Thyroid gland (tissue), 4 donors: ENCODE measurements around the gene ACACA.

Experiments
- POLR2A ChIP-seq, 2 donors: fragments of 450-650 bp; IDR thresholded peaks; one replicate each; pipeline ENCODE4 v1.6.1; 2017; ENCODE audit warnings: antibody characterized with exemption in 2 of 2, mild to moderate bottlenecking in 2 of 2, moderate library complexity in 1 of 2
- TF ChIP-seq, protein P1 (sequence below), 6 experiments: fragments of 200-600 bp in 3 of 6; fragments of 450-650 bp in 3 of 6; sonication (generic) in 3 of 6; IDR thresholded peaks; one replicate each; pipeline ENCODE4 v1.5.1; 2016 to 2019; ENCODE audit warnings: antibody characterized with exemption in 6 of 6, mild to moderate bottlenecking in 2 of 6, inconsistent platforms in 1 of 6, moderate library complexity in 1 of 6

DNA sequence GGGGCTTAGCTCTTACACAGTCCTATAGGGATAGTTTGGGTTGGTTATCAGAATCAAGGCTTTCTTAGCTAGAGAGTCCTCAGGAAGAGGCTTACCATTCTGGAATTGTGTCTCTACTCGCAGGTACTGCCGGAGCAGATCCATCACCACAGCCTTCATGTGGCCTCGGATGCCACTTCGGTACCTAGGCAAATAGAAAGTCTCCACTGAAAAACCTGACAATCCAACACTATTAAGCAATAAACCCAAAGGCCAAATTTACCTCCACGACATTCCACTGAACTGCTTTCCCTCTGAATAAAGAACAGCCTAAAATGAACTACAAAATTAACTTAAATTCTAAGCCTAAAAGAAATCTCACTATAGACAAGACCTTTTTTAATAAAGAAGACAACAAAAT, 166.3 kb downstream of the ACACA start:
- no peak for TF ChIP-seq POLR2A (IDR thresholded peaks at IDR 0.05)
- TF ChIP-seq, protein P1, sequence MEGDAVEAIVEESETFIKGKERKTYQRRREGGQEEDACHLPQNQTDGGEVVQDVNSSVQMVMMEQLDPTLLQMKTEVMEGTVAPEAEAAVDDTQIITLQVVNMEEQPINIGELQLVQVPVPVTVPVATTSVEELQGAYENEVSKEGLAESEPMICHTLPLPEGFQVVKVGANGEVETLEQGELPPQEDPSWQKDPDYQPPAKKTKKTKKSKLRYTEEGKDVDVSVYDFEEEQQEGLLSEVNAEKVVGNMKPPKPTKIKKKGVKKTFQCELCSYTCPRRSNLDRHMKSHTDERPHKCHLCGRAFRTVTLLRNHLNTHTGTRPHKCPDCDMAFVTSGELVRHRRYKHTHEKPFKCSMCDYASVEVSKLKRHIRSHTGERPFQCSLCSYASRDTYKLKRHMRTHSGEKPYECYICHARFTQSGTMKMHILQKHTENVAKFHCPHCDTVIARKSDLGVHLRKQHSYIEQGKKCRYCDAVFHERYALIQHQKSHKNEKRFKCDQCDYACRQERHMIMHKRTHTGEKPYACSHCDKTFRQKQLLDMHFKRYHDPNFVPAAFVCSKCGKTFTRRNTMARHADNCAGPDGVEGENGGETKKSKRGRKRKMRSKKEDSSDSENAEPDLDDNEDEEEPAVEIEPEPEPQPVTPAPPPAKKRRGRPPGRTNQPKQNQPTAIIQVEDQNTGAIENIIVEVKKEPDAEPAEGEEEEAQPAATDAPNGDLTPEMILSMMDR (IDR thresholded peaks at IDR 0.05) = no peak
